ENCODE results near the gene KRTAP4-5. TPM values are rescaled to one million over a fixed set of nuclear protein-coding genes. Genes with fewer than 3 reads are reported as not detected.
"Not testable (repeated sequence)": the region's sequence is repeated elsewhere in the genome, so short reads cannot be mapped to it uniquely, and the experiment has no call there.

The KRTAP4-5 gene
- total RNA-seq, 1 donor from 2014 or later = not detected

GRCh38 chr17:41153856-41154255, 4.2 kb upstream of the KRTAP4-5 start:
- Mint-ChIP-seq H3K27me3 (ENCODE audit: low read depth) (peaks cover 5% of the 10 kb centered on the region), H3K4me1 (ENCODE audit: low read depth) (no peaks in the 10 kb centered on the region), H3K9me3 (ENCODE audit: low read depth) (peaks cover 4% of the 10 kb centered on the region), H3K36me3 (ENCODE audit: low read depth) (no peaks in the 10 kb centered on the region), H3K4me3 (ENCODE audit: unreplicated experiment) (no peak overlapping the region), H3K27ac (ENCODE audit: unreplicated experiment) (no peak overlapping the region)
- no peak for DNase-seq (ENCODE audit: low spot score)
- TF ChIP-seq, protein P1, sequence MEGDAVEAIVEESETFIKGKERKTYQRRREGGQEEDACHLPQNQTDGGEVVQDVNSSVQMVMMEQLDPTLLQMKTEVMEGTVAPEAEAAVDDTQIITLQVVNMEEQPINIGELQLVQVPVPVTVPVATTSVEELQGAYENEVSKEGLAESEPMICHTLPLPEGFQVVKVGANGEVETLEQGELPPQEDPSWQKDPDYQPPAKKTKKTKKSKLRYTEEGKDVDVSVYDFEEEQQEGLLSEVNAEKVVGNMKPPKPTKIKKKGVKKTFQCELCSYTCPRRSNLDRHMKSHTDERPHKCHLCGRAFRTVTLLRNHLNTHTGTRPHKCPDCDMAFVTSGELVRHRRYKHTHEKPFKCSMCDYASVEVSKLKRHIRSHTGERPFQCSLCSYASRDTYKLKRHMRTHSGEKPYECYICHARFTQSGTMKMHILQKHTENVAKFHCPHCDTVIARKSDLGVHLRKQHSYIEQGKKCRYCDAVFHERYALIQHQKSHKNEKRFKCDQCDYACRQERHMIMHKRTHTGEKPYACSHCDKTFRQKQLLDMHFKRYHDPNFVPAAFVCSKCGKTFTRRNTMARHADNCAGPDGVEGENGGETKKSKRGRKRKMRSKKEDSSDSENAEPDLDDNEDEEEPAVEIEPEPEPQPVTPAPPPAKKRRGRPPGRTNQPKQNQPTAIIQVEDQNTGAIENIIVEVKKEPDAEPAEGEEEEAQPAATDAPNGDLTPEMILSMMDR (IDR thresholded peaks at IDR 0.05) = no peak

DNA sequence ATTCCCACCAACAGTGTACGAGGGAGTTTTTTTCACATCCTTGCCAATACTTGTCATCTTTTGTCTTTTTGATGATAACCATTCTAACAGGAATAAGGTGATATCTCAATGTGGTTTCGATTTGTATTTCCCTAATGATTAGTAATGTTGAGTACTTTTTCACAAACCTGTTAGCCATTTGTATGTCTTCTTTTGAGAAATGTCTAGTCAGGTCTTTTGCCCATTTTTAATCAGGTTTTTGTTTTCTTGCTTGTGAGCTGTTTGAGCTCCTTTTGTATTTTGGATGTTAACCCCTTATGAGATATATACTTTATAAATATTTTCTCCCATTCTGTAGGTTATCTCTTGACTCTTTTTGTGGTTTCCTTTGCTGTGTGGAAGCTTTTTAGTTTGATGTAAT, 1.9 kb upstream of the KRTAP4-5 start:
- no peaks in the 10 kb centered on the region for H3K4me1 Mint-ChIP-seq (ENCODE audit: low read depth)
- DNase-seq (ENCODE audit: low spot score) = no peak
- no peak overlapping the region for H3K4me3 Mint-ChIP-seq (ENCODE audit: unreplicated experiment)
- H3K27ac Mint-ChIP-seq (ENCODE audit: unreplicated experiment) = no peak overlapping the region
- peaks cover 5% of the 10 kb centered on the region for H3K27me3 Mint-ChIP-seq (ENCODE audit: low read depth)
- TF ChIP-seq, protein P1 (IDR thresholded peaks at IDR 0.05) = no peak
- no peaks in the 10 kb centered on the region for H3K36me3 Mint-ChIP-seq (ENCODE audit: low read depth)
- peaks cover 4% of the 10 kb centered on the region for H3K9me3 Mint-ChIP-seq (ENCODE audit: low read depth)

DNA sequence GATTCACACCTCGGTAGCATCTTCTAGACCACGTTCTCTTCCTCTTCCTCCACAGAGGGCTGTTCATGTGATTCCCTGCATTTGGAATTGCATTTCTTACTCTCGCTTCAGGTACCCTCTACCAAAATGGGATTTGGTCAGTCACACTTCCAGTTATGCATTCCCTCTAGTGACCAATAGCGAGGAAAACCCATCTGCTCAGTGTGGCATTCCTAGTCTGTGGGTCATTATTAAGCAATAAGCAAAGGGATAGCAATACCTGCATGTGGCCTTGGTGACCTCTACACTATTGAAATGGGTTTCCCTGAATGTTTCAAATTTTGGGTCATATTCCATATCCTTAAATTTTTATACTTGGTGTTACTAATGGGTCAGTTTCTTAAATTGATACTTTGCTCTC, 401 bp upstream of the KRTAP4-5 start:
- no peak overlapping the region for H3K27ac Mint-ChIP-seq (ENCODE audit: unreplicated experiment)
- H3K27me3 Mint-ChIP-seq (ENCODE audit: low read depth) = peaks cover 5% of the 10 kb centered on the region
- H3K36me3 Mint-ChIP-seq (ENCODE audit: low read depth) = no peaks in the 10 kb centered on the region
- H3K4me3 Mint-ChIP-seq (ENCODE audit: unreplicated experiment) = no peak overlapping the region
- H3K4me1 Mint-ChIP-seq (ENCODE audit: low read depth) = no peaks in the 10 kb centered on the region
- DNase-seq (ENCODE audit: low spot score) = no peak
- TF ChIP-seq, protein P1 (IDR thresholded peaks at IDR 0.05) = no peak
- peaks cover 2% of the 10 kb centered on the region for H3K9me3 Mint-ChIP-seq (ENCODE audit: low read depth)

GRCh38 chr17:41148971-41149651, 514 bp downstream of the KRTAP4-5 start:
- H3K36me3 Mint-ChIP-seq (ENCODE audit: low read depth); H3K4me3 Mint-ChIP-seq (ENCODE audit: unreplicated experiment); H3K27ac Mint-ChIP-seq (ENCODE audit: unreplicated experiment); DNase-seq (ENCODE audit: low spot score); H3K4me1 Mint-ChIP-seq (ENCODE audit: low read depth); H3K9me3 Mint-ChIP-seq (ENCODE audit: low read depth); H3K27me3 Mint-ChIP-seq (ENCODE audit: low read depth): not testable (repeated sequence)

GRCh38 chr17:41147531-41148204, 2.0 kb downstream of the KRTAP4-5 start:
- Mint-ChIP-seq H3K27me3 (ENCODE audit: low read depth) (peaks cover 2% of the 10 kb centered on the region), H3K4me1 (ENCODE audit: low read depth) (no peaks in the 10 kb centered on the region), H3K4me3 (ENCODE audit: unreplicated experiment) (no peak overlapping the region), H3K9me3 (ENCODE audit: low read depth) (peaks cover 7% of the 10 kb centered on the region), H3K36me3 (ENCODE audit: low read depth) (peaks cover 5% of the 10 kb centered on the region), H3K27ac (ENCODE audit: unreplicated experiment) (no peak overlapping the region)
- DNase-seq (ENCODE audit: low spot score) = no peak
- TF ChIP-seq, protein P1 (IDR thresholded peaks at IDR 0.05) = no peak
